PC-3 (cell line): Measurements from ENCODE around the gene DMD. TPM values are rescaled to one million over a fixed set of nuclear protein-coding genes. Genes with fewer than 3 reads are reported as not detected.

ENCODE experiments used
- ATAC-seq: fragments of 200-7000 bp; cut with Tn5 transposase; 2 replicates; pipeline ENCODE4 v1.9.1; 2020; ENCODE audit warnings: mild to moderate bottlenecking, moderate library complexity
- BruUV-seq: library from RNA; stranded (reverse); fragments of 400-500 nt; replicated peaks from 2 replicates; lab custom pipeline; 2021; lab: Mats Ljungman, UMichigan
- CTCF ChIA-PET: fragments of 300-600 bp; sonication (Branson Sonifier 250); formaldehyde crosslinking; loops from one replicate; lab custom pipeline; 2022; ENCODE audit warnings: antibody characterized with exemption; lab: Charles Lee
- POLR2A ChIA-PET: fragments of 300-600 bp; sonication (Branson Sonifier 250); formaldehyde crosslinking; loops from one replicate; lab custom pipeline; 2022; ENCODE audit warnings: antibody characterized with exemption; ENCODE audit not compliant: unreplicated experiment; lab: Charles Lee
- DNase-seq: peaks from one replicate; pipeline ENCODE4 v3.0.0-alpha.2; 2015
- H2AFZ ChIP-seq: fragments of 300-600 bp; sonication (generic); 2 replicates; pipeline ENCODE4 v1.6.0; 2016; ENCODE audit warnings: antibody characterized with exemption, low read length
- H3F3A ChIP-seq: fragments of 300-600 bp; sonication (generic); one replicate; pipeline ENCODE4 v1.6.0; 2017; ENCODE audit warnings: antibody characterized with exemption, low read length, control low read depth, mild to moderate bottlenecking; ENCODE audit not compliant: unreplicated experiment
- H3K27ac ChIP-seq: fragments of 300-600 bp; sonication (generic); 2 replicates; pipeline ENCODE4 v1.5.1; 2016; ENCODE audit warnings: mild to moderate bottlenecking, low read length
- H3K27me3 ChIP-seq: fragments of 300-600 bp; sonication (generic); 2 replicates; pipeline ENCODE4 v1.6.1; 2016; ENCODE audit warnings: low read length, mixed read lengths
- H3K36me3 ChIP-seq: fragments of 300-600 bp; sonication (generic); 2 replicates; pipeline ENCODE4 v1.6.1; 2016; ENCODE audit warnings: low read depth, mixed run types, low read length, mixed read lengths
- H3K4me1 ChIP-seq: fragments of 300-600 bp; sonication (generic); 2 replicates; pipeline ENCODE4 v1.5.1; 2016; ENCODE audit warnings: low read length; ENCODE audit not compliant: insufficient read depth
- H3K4me2 ChIP-seq: fragments of 300-600 bp; sonication (generic); 2 replicates; pipeline ENCODE4 v1.6.0; 2016; ENCODE audit warnings: low read length
- H3K4me3 ChIP-seq: fragments of 300-600 bp; sonication (generic); 2 replicates; pipeline ENCODE4 v1.5.1; 2016; ENCODE audit warnings: mild to moderate bottlenecking, low read length, mixed read lengths
- H3K79me2 ChIP-seq: fragments of 300-600 bp; sonication (generic); 2 replicates; pipeline ENCODE4 v1.6.1; 2017; ENCODE audit warnings: low read length, mixed read lengths
- H3K9ac ChIP-seq: fragments of 300-600 bp; sonication (generic); 2 replicates; pipeline ENCODE4 v1.6.0; 2016; ENCODE audit warnings: mild to moderate bottlenecking, low read length
- H3K9me2 ChIP-seq: fragments of 300-600 bp; sonication (generic); replicated peaks from 2 replicates; pipeline ENCODE4 v1.6.1; 2016; ENCODE audit warnings: mixed run types, low read length, mixed read lengths
- H3K9me3 ChIP-seq: fragments of 300-600 bp; sonication (generic); 2 replicates; pipeline ENCODE4 v1.6.1; 2016; ENCODE audit warnings: low read length, mixed read lengths
- H4K20me1 ChIP-seq: fragments of 300-600 bp; sonication (generic); 2 replicates; pipeline ENCODE4 v1.6.1; 2016; ENCODE audit warnings: low read length, mixed read lengths
- EZH2 ChIP-seq: fragments of 300-600 bp; sonication (generic); IDR thresholded peaks from one replicate; pipeline ENCODE4 v1.6.1; 2017; ENCODE audit warnings: antibody characterized with exemption, mild to moderate bottlenecking, low read length; ENCODE audit not compliant: unreplicated experiment
- EZH2phosphoT487 ChIP-seq: fragments of 300-600 bp; sonication (generic); IDR thresholded peaks from 2 replicates; pipeline ENCODE4 v1.6.1; 2018; ENCODE audit warnings: mild to moderate bottlenecking, antibody characterized with exemption, low read length, borderline replicate concordance
- intact Hi-C: fragments of 100-400 bp; cut with micrococcal nuclease; formaldehyde crosslinking; loops from 2 replicates; pipeline ENCODE4 v1.9.0; 2023
- total RNA-seq: library from RNA; depleted of rRNA; stranded (reverse); fragments of >200 nt; gene quantifications from 2 replicates; pipeline ENCODE4 v1.2.3, GENCODE V29; 2014
- TF ChIP-seq, protein P1 (sequence below): fragments of 300-600 bp; sonication (generic); conservative IDR thresholded peaks from 2 replicates; pipeline ENCODE4 v1.5.1; 2017; ENCODE audit warnings: antibody characterized with exemption, low read depth, mild to moderate bottlenecking, low read length

The DMD gene
- total RNA-seq, 1 experiment from 2014 or later: not detected

DNA sequence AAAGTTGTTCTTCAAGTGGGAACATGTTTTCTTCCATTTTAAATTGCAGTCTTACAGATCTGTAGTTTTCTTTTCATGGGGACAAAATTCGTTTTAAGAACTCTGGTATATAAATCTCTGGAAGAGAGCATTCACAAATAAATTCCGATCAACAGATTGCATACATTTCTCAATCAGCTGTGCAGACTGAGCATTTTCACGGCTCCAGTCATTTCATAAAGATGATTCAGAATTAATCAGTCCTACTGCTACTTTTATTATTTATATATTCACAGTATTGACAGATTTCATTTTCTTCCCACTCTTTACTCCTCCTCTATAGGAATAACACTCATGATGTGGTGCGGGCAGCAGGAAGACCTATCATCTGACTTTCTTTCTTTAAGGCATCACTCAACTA, 1604.6 kb downstream of the DMD start:
- Histone ChIP-seq H4K20me1 (no peaks in the 10 kb centered on the region), H2AFZ (no peak overlapping the region), H3K9me3 (no peaks in the 10 kb centered on the region), H3K36me3 (no peaks in the 10 kb centered on the region), H3F3A (no peaks in the 10 kb centered on the region), H3K4me1 (no peaks in the 10 kb centered on the region), H3K27ac (no peak overlapping the region), H3K79me2 (no peaks in the 10 kb centered on the region), H3K9me2 (no peaks in the 10 kb centered on the region), H3K4me2 (no peak overlapping the region), H3K4me3 (no peak overlapping the region), H3K9ac (no peak overlapping the region), H3K27me3 (no peaks in the 10 kb centered on the region)
- ATAC-seq (no peak), DNase-seq (no peak)
- ChIA-PET CTCF (no interaction called here), POLR2A (no interaction called here)
- intact Hi-C loops: no loop called here
- no peak for TF ChIP-seq EZH2
- BruUV-seq: no TSS peak

DNA sequence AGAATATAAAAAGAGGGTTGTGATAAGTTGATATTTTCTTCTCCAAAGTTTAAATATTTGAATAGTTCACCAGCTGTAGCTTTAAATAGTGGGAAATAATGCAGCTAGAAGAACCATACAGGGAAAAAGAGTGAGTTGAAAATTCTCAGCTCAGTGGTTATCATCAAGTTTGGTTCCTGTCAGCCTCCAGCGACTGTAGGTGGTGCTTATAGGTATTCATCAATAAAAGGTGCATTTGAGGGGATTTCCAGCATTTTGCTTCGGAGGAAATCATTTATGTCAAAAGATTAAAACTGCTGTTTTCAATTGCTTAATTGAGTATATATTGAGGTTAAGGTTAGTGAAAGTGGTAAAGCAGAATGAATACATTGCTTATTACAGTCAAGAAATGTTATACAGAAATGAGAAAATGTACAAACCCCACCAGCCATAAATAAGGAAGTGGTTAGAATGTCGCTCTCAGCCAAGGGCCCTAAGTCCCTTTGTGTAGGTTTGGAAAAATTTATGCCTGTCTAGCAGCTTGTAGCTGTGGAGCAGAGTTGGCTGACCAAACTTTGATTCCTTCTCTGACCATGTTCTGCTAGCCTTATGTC, 1606.6 kb downstream of the DMD start:
- H3K27me3 ChIP-seq: no peaks in the 10 kb centered on the region
- no peaks in the 10 kb centered on the region for H3K36me3 ChIP-seq
- no peak overlapping the region for H2AFZ ChIP-seq
- H3F3A ChIP-seq: no peaks in the 10 kb centered on the region
- intact Hi-C loops: no loop called here
- DNase-seq (no peak), ATAC-seq (no peak)
- no peak overlapping the region for H3K4me3 ChIP-seq
- no peaks in the 10 kb centered on the region for H3K79me2 ChIP-seq
- BruUV-seq: no TSS peak
- no peaks in the 10 kb centered on the region for H3K9me3 ChIP-seq
- no peak overlapping the region for H3K4me2 ChIP-seq
- CTCF ChIA-PET: no interaction called here
- TF ChIP-seq, protein P1, sequence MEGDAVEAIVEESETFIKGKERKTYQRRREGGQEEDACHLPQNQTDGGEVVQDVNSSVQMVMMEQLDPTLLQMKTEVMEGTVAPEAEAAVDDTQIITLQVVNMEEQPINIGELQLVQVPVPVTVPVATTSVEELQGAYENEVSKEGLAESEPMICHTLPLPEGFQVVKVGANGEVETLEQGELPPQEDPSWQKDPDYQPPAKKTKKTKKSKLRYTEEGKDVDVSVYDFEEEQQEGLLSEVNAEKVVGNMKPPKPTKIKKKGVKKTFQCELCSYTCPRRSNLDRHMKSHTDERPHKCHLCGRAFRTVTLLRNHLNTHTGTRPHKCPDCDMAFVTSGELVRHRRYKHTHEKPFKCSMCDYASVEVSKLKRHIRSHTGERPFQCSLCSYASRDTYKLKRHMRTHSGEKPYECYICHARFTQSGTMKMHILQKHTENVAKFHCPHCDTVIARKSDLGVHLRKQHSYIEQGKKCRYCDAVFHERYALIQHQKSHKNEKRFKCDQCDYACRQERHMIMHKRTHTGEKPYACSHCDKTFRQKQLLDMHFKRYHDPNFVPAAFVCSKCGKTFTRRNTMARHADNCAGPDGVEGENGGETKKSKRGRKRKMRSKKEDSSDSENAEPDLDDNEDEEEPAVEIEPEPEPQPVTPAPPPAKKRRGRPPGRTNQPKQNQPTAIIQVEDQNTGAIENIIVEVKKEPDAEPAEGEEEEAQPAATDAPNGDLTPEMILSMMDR: no peak
- TF ChIP-seq EZH2 (no peak), EZH2phosphoT487 (no peak)
- no peak overlapping the region for H3K9ac ChIP-seq
- no peaks in the 10 kb centered on the region for H3K4me1 ChIP-seq
- no peak overlapping the region for H3K27ac ChIP-seq
- H3K9me2 ChIP-seq: no peaks in the 10 kb centered on the region
- POLR2A ChIA-PET: no interaction called here
- H4K20me1 ChIP-seq: no peaks in the 10 kb centered on the region

DNA sequence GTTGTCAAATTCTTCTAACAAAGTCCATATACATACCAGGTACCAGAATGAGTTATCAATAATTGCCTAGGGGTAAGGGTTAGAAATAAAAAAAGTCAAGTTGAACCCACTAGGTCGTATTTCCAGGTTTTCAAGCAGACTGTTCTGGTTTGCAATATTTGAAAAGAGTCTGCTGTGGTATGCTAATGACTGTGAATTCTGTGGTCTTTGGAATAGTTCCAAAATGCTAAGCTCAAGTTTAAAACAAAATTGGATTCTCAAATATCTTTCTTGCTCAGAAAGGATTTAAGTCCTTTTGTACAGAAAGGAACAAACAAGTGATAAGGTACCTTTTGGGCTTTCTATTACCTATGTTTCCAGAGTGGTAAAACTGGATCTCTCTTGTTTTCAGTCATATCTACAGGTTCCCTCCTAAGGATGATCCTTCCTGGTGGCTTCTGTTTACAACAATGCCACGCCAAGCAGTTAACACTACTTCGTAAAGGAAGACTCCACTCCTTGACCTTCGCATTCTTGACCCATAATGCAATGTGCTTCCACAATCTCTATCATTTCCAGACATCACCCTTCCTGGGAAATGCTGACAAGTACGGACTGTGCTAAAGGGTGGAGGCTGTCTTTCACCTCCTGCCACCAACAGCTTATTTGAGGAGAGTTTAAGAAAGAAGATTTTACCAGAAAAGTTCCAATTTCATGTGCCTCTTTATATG, 1607.8 kb downstream of the DMD start:
- Histone ChIP-seq H3K36me3 (no peaks in the 10 kb centered on the region), H4K20me1 (no peaks in the 10 kb centered on the region), H3K27me3 (no peaks in the 10 kb centered on the region), H3K9me2 (no peaks in the 10 kb centered on the region), H3K4me3 (no peak overlapping the region), H3K4me1 (no peaks in the 10 kb centered on the region), H3K27ac (no peak overlapping the region), H3F3A (no peaks in the 10 kb centered on the region), H3K9ac (no peak overlapping the region), H3K9me3 (no peaks in the 10 kb centered on the region), H3K4me2 (no peak overlapping the region), H2AFZ (no peak overlapping the region), H3K79me2 (no peaks in the 10 kb centered on the region)
- ChIA-PET CTCF (no interaction called here), POLR2A (no interaction called here)
- BruUV-seq: no TSS peak
- TF ChIP-seq, protein P1: no peak
- no peak for TF ChIP-seq EZH2phosphoT487
- DNase-seq (no peak), ATAC-seq (no peak)
- intact Hi-C loops: no loop called here
